GM18858 (cell line): ENCODE results near the gene TRIM44.
A peak's percentile ranks its signal among the peaks of the same experiment; 100 is the strongest.

Experiments used
- ATAC-seq: cut with Tn5 transposase; IDR thresholded peaks from one replicate; pipeline ENCODE4 v1.9.1; 2021; ENCODE audit not compliant: unreplicated experiment

Gene TRIM44

DNA sequence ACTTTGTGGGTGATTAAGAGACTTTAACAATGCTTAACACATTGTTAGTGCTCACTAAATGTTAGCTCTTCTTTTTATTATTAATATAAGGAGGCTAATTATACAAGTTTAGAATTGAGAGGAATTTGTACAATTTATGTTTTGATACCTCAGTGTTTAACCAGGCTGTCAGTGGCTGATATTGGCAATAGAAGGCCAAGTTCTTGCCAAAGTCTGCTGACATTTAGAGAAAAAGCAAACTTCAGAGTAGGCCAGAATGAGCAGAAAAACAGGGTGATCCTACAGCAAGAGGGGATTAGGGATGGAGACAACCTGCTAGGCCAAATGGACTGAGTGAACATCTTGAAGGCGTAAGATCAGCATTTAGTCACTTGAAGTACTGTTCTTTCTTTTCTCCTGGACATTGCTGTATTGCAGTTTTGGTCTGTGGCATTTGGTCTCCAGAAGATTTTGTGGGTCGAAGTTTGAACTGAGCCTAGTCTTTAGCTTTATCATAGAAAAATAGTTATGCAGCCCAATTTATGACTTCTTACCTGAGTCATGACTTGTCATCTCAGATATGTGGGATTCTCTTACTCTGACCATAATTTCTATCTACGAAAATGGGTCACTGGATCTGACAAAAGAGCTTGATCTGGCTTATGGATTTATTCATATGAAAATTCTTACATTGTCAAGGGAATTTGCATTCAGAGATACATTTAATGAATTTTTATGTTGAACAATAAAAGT, 9.0 kb downstream of the TRIM44 start:
- ATAC-seq: no peak

- ATAC-seq: no peak
Measured at GRCh38 chr11:35672608-35673007, 10.0 kb downstream of the TRIM44 start.

DNA sequence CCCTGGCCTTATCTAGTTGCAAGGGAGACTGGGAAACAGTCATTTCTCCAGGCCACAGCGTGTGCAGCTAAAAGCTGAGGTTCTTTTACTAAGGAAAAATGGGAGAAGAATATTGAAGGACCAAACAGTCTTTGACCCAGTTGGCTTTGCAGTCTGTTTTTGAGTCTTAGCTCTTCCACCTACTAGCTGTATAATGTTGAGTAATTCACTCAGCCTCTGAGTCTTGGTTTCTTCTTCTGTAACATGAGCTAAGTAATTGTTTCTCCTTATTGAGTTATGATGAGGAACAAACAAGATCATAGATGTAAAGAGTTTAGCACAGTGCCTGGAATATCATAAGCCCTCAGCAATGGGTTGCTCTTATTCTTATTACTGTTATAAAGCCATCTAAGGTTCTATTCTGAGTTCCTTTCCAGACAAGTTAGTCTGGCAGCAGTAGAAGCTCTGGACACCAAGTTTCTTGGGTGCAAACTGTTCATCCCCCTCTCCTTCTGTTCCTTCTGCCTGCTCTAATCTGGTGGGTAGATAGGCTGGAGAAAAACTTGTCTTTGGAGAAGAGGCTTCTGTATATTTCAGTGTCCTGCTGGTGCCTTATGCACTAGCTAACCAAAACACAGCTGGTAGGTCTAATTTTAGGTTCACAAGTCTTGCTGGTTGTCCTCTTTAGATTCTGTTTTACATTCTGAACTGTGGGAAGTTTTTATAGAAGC, 13.5 kb downstream of the TRIM44 start:
- peak; percentile 44 for ATAC-seq

DNA sequence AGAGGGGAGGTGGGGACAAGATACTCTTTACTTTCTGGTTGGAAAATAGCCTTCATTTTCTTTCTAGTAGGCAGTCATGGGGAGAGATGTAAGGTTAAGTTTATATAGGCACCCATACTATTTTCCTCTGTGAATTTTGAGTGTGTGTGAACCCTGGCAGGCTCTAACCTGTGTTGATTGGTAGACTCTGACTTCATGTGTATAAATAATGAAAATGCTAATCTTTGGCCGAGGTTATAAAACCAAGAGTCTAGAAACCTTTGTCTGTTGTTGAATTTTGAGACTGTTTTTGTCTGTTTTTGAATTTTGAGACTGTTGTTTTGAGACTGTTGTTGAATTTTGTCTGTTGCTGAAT, 14.0 kb downstream of the TRIM44 start:
- no peak for ATAC-seq

GRCh38 chr11:35677904-35678303, 15.3 kb downstream of the TRIM44 start:
- ATAC-seq: no peak

- no peak for ATAC-seq
Measured at GRCh38 chr11:35678471-35678870, 15.9 kb downstream of the TRIM44 start.

DNA sequence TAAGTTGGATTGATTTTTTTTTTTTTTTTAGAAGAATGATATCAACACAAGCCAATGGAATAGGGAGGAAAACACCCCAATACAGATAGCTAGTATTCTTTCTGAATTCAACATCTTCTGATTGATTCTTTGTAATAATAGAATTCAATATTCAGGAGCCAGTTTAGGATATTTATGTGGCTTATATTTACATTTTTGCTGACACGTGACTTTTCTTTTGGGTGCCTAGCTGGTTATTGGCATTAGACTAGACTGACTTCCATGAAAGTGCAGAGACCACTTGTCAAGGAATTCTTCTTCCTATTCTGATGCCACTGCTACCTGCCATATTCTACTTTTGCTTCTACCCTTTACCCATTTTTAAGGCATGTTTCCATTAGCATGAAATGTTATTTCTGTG, 16.4 kb downstream of the TRIM44 start:
- ATAC-seq: no peak

GRCh38 chr11:35680506-35680905, 17.9 kb downstream of the TRIM44 start:
- no peak for ATAC-seq

DNA sequence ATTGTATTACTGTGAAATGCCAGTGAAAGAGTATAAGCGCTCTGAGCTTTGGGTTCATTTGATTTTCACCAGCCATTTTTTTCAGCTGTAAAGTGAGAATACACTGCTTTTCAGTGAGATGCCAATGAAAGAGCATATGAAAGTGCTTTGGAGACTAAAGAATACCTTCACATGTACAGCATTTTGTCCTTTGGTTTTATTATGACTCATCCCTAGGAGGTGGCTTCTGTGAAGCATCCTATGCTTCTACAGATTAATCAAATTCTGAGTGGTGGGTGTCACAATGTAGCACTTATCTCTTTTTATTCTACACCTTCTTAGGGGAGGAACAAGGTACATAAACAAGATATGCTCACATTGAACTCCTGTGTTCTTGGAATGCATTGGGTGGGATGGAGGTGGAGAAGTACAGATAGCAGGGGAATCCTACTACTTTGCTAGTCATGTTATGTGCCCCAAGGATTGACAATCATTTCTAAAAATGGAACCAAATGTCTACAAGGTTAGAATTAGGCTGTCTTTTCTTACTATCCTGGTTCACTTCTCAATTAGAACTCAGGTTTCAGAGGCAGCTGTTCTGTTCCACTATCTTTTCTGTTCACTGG, 18.7 kb downstream of the TRIM44 start:
- peak; percentile 35 for ATAC-seq

- ATAC-seq: no peak
Measured at GRCh38 chr11:35682230-35683173, 19.9 kb downstream of the TRIM44 start.

GRCh38 chr11:35683728-35684339, 21.3 kb downstream of the TRIM44 start:
- ATAC-seq: peak; percentile 66

DNA sequence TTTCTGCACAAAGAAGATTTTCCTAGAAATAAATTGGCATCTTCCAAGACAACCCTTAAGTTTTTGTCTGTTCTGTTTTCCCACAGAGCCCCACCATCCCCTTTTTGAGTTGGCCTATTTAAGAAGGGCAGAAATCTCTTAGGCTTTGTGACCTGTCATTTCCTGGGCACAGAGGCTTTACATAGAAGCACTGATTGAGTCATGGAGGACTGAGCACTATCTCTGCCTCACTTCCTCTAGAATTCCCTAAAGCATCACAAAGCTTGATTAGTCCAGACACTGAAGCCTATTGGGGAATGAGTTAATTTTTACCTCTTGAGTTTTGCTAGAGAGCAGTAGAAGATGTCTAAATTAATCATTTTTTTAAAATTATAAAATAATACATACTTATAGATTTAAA, 25.4 kb downstream of the TRIM44 start:
- ATAC-seq: no peak

- ATAC-seq: no peak
Measured at GRCh38 chr11:35689081-35689996, 26.8 kb downstream of the TRIM44 start.

DNA sequence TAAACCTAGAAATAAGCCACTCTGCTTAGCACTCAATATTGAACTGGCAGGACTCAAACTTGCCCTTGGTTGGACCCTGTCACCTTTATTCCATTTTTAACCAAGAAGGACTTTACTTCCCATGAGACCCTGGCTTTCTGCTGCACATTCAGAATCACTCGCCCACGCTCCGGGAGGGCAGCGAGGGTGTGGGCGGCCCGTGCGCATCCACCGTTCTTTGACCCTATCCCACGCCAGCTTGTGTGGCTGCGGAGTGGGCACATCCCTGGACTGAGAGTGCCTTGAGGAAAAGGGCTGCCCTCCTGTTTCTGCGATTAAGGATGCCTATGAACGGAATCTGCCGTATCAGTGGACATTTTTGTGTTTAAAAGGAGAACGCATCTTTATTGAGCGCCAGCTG, 39.6 kb downstream of the TRIM44 start:
- no peak for ATAC-seq

- no peak for ATAC-seq
Measured at GRCh38 chr11:35709376-35709775, 46.8 kb downstream of the TRIM44 start.

DNA sequence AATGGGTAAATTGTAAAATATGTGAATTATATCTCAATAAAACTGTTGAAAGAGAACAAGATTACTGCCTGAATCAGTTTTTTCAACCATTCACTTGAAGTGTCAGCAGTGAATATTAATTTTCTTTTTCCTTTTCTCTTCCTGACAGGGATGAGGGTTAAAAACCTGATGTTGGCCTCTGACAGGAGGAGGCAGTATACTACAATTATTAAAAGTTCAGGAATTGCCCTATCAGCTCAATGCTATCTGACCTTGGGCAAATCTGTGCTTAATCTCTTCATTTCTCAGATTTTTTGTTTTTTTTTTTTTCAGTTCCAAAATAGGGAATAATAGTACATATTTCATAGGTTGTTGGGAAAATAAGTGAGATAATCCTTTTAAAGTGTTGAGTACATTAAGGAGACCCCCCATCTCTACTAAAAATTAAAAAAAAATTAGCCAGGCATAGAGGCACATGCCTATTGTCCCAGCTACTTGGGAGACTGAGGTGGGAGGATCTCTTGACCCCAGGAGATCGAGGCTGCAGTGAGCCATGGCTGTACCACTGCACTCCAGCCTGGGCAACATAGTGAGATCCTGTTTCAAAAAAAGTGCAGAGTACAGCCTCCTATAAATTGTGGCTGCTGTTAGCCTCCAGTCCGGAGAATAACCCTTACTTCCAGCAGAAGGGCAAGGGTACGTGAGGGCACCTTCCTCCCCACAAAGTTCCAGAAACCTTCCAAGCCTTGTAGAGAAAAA, 48.8 kb downstream of the TRIM44 start:
- no peak for ATAC-seq

GRCh38 chr11:35711924-35712323, 49.3 kb downstream of the TRIM44 start:
- no peak for ATAC-seq

DNA sequence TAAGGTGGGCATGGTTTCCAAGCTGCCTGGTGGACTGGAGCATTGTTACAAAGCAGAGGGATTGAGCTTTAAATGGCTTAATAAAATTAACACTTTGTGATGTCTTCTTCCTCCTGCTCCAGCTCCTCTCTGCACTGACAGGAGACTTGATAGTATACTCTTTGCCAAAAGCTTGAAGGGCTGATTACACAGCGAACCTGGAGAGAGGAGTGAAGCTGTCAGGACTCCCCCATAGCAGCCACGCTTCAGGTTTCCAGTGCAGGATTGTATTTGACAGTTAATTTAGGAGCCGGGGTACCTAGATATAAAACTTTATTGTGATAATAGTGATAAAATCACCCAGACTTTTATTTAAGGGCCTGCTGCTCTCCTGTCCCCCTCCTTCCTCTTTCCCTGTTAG, 50.0 kb downstream of the TRIM44 start:
- no peak for ATAC-seq
